A549 (cell line): ENCODE measurements around the gene IGF2R. TPM values are rescaled to one million over a fixed set of nuclear protein-coding genes. Genes with fewer than 3 reads are reported as not detected.

Experiments used
- ATAC-seq, 2 experiments: fragments of 200-7000 bp in 1 of 2; fragments of >200 bp in 1 of 2; cut with Nextera tagmentation in 1 of 2; cut with Tn5 transposase in 1 of 2; 3 replicates each; pipeline versions ENCODE4 v1.8.0 to v1.9.1; 2018 to 2020; ENCODE audit warnings: mild to moderate bottlenecking in 1 of 2, moderate library complexity in 1 of 2
- CTCF ChIA-PET: fragments of 300-600 bp; sonication (Branson Sonifier 250); formaldehyde crosslinking; extraction: SDS; loops from one replicate; lab custom pipeline; 2021; ENCODE audit warnings: antibody characterized with exemption, inconsistent platforms; lab: Yijun Ruan, JAX
- POLR2A ChIA-PET: fragments of 350-600 bp; formaldehyde crosslinking; extraction: SDS; loops from one replicate; lab custom pipeline; 2021; ENCODE audit warnings: antibody characterized with exemption, inconsistent platforms; lab: Yijun Ruan, JAX
- DNase-seq, 2 experiments: peaks; one replicate each; pipeline versions ENCODE4 v3.0.0 to v3.0.0-alpha.2; 2011 to 2016; ENCODE audit warnings: low read depth in 1 of 2, low spot score in 1 of 2
- FAIRE-seq: peaks from 2 replicates; lab custom pipeline; 2011; peaks lifted over from hg19 to GRCh38; lab: Jason Lieb, UNC
- H3K27ac ChIP-seq, 2 experiments: fragments of >200 bp; sonication (Bioruptor Twin); formaldehyde crosslinking; 3 replicates each; pipeline ENCODE4 v1.5.1; 2016 to 2017
- H3K4me1 ChIP-seq: fragments of >200 bp; sonication (Bioruptor Twin); formaldehyde crosslinking; 3 replicates; pipeline ENCODE4 v1.6.1; 2016
- H3K4me2 ChIP-seq: fragments of >200 bp; sonication (Bioruptor Twin); formaldehyde crosslinking; 3 replicates; pipeline ENCODE4 v1.6.1; 2016
- H3K4me3 ChIP-seq: fragments of >200 bp; sonication (Bioruptor Twin); formaldehyde crosslinking; 3 replicates; pipeline ENCODE4 v1.5.1; 2016
- H3K9me3 ChIP-seq: fragments of >200 bp; sonication (Bioruptor Twin); formaldehyde crosslinking; 3 replicates; pipeline ENCODE4 v1.6.1; 2016
- BHLHE40 ChIP-seq: IDR thresholded peaks from 2 replicates; pipeline ENCODE4 v1.6.1; 2012; ENCODE audit warnings: low read depth, low read length, inconsistent platforms
- CHD4 ChIP-seq: fragments of 200-600 bp; sonication (generic); IDR thresholded peaks from 2 replicates; pipeline ENCODE4 v1.6.1; 2016; ENCODE audit warnings: antibody characterized with exemption, mild to moderate bottlenecking, borderline replicate concordance
- ESRRA ChIP-seq: fragments of 150-350 bp; IDR thresholded peaks from 2 replicates; pipeline ENCODE4 v1.6.1; 2014; ENCODE audit warnings: mild to moderate bottlenecking, low read length, borderline replicate concordance
- FOSB ChIP-seq: fragments of 250-450 bp; sonication (Bioruptor Pico); IDR thresholded peaks from 2 replicates; pipeline ENCODE4 v1.5.0; 2020; ENCODE audit warnings: mild to moderate bottlenecking, moderate library complexity
- FOSL2 ChIP-seq, 2 experiments: fragments of 450-650 bp in 1 of 2; fragments of >200 bp in 1 of 2; sonication (Bioruptor Twin) in 1 of 2; formaldehyde crosslinking; IDR thresholded peaks; 2 replicates each; pipeline versions ENCODE4 v1.5.0 to v1.6.1; 2016 to 2020; ENCODE audit warnings: mild to moderate bottlenecking in 1 of 2, moderate library complexity in 1 of 2
- FOXS1 ChIP-seq: fragments of 250-450 bp; sonication (Bioruptor Pico); IDR thresholded peaks from 2 replicates; pipeline ENCODE4 v1.5.0; 2020; ENCODE audit warnings: mild to moderate bottlenecking, moderate library complexity
- HDAC2 ChIP-seq: fragments of 200-600 bp; sonication (generic); IDR thresholded peaks from 2 replicates; pipeline ENCODE4 v1.6.1; 2016
- HEYL ChIP-seq: fragments of 250-450 bp; sonication (Bioruptor Pico); IDR thresholded peaks from 2 replicates; pipeline ENCODE4 v1.8.0; 2021; ENCODE audit warnings: mild to moderate bottlenecking, moderate library complexity
- HOXA7 ChIP-seq: fragments of 250-450 bp; sonication (Bioruptor Pico); IDR thresholded peaks from 2 replicates; pipeline ENCODE4 v1.5.0; 2020; ENCODE audit warnings: mild to moderate bottlenecking, moderate library complexity
- KDM1A ChIP-seq: fragments of 200-600 bp; sonication (generic); IDR thresholded peaks from 2 replicates; pipeline ENCODE4 v1.6.1; 2016; ENCODE audit warnings: low read depth, mild to moderate bottlenecking
- NR3C1 ChIP-seq: fragments of >200 bp; sonication (Bioruptor Twin); formaldehyde crosslinking; IDR thresholded peaks from 3 replicates; pipeline ENCODE4 v1.6.1; 2017
- POLR2A ChIP-seq: IDR thresholded peaks from 2 replicates; pipeline ENCODE4 v1.6.1; 2012; ENCODE audit warnings: mild to moderate bottlenecking, low read length
- POLR2AphosphoS2 ChIP-seq: conservative IDR thresholded peaks from 2 replicates; pipeline ENCODE4 v1.6.1; 2012; ENCODE audit warnings: low read length, improper control_type of control experiment, inconsistent platforms
- RARB ChIP-seq: fragments of 250-450 bp; sonication (Bioruptor Pico); IDR thresholded peaks from 2 replicates; pipeline ENCODE4 v1.8.0; 2021; ENCODE audit warnings: mild to moderate bottlenecking, moderate library complexity
- SMC3 ChIP-seq: fragments of >200 bp; sonication (Bioruptor Twin); formaldehyde crosslinking; IDR thresholded peaks from 3 replicates; pipeline ENCODE4 v1.6.1; 2018; ENCODE audit warnings: inconsistent platforms
- SREBF2 ChIP-seq: fragments of 450-650 bp; IDR thresholded peaks from 2 replicates; pipeline ENCODE4 v1.6.1; 2014; ENCODE audit warnings: mild to moderate bottlenecking, moderate library complexity
- TP53 ChIP-seq: fragments of 250-450 bp; sonication (Bioruptor Pico); IDR thresholded peaks from 2 replicates; pipeline ENCODE4 v1.5.0; 2021; ENCODE audit warnings: mild to moderate bottlenecking, moderate library complexity
- ZC3H11A ChIP-seq: fragments of 450-650 bp; IDR thresholded peaks from 2 replicates; pipeline ENCODE4 v1.6.1; 2014; ENCODE audit warnings: antibody characterized with exemption, mild to moderate bottlenecking
- ZNF302 ChIP-seq: fragments of 250-450 bp; sonication (Bioruptor Pico); IDR thresholded peaks from 2 replicates; pipeline ENCODE4 v1.9.0; 2021; ENCODE audit warnings: inconsistent platforms, mild to moderate bottlenecking, moderate library complexity
- ZSCAN20 ChIP-seq: fragments of 250-450 bp; sonication (Bioruptor Pico); IDR thresholded peaks from 2 replicates; pipeline ENCODE4 v1.8.0; 2022; ENCODE audit warnings: mild to moderate bottlenecking, moderate library complexity
- WGBS: methylation state at CpG from one replicate; pipeline ENCODE4 v1.1.6; 2017; ENCODE audit errors: missing lambda C conversion rate; 5-methylcytosine and 5-hydroxymethylcytosine counted together
- polyA plus RNA-seq, 4 experiments: library from polyadenylated mRNA; depleted of rRNA in 3 of 4; stranded (reverse); fragments of >200 nt; fragmentation: RNase III in 1 of 4; extraction: RNeasy Plus Mini Kit Qiagen cat#74134 plus additional on column Dnase treatment in 1 of 4; gene quantifications; 2 replicates in 3 of 4; 3 replicates in 1 of 4; pipeline ENCODE4 v1.2.3, GENCODE V29; 2011 to 2017
- TF ChIP-seq, protein P1 (sequence below): fragments of 200-600 bp; sonication (generic); IDR thresholded peaks from 2 replicates; pipeline ENCODE4 v1.6.1; 2016; ENCODE audit warnings: antibody characterized with exemption, mild to moderate bottlenecking, moderate library complexity
- TF ChIP-seq, protein P2 (sequence below): IDR thresholded peaks from 2 replicates; pipeline ENCODE4 v1.6.1; 2012
- TF ChIP-seq, protein P3 (sequence below): fragments of 250-450 bp; sonication (Bioruptor Pico); IDR thresholded peaks from 2 replicates; pipeline ENCODE4 v1.5.0; 2021; ENCODE audit warnings: mild to moderate bottlenecking, moderate library complexity, borderline replicate concordance
- TF ChIP-seq, protein P4 (sequence below): fragments of >200 bp; sonication (Bioruptor Twin); formaldehyde crosslinking; IDR thresholded peaks from 3 replicates; pipeline ENCODE4 v1.6.1; 2016
- TF ChIP-seq, protein P5 (sequence below): fragments of 450-650 bp; IDR thresholded peaks from 2 replicates; pipeline ENCODE4 v1.6.1; 2014; ENCODE audit warnings: antibody characterized with exemption
- TF ChIP-seq, protein P6 (sequence below): fragments of 250-450 bp; sonication (Bioruptor Pico); IDR thresholded peaks from 2 replicates; pipeline ENCODE4 v1.5.0; 2020; ENCODE audit warnings: low read depth, mild to moderate bottlenecking, moderate library complexity

Gene IGF2R
- polyA plus RNA-seq, 2 of the 4 experiments (the other 2 are of a cell fraction): 17.6 to 24.9 TPM

DNA sequence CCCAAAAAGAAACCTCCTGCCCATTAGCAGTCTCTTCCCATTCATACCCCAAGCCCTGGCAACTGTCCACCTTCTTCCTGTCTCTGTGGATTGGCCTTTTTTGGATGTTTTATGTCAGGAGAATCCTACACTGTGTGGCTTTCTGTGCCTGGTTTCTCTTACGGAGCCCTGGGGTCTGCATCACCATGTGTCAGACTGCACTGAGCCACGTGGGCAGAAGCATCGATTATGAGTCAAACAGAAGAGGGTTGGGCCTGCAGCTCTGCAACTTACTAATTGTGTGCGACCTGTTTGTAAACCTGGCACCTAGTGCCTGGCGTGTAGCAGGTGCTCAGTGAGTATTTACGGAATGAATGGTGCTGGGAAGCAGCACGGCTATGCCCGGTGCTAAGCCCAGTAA lies 62.6 kb downstream of the IGF2R start:
- 96% methylated on average over 7 of the region's 8 CpGs for WGBS
- ATAC-seq (no peak), FAIRE-seq (no peak), DNase-seq (no peak)
- TF ChIP-seq POLR2AphosphoS2 (no peak), ZNF302 (CRISPR knock-in tag) (no peak), RARB (CRISPR knock-in tag) (no peak), FOSB (no peak), FOSL2 (IDR thresholded peaks at IDR 0.05) (no peak), FOSL2 (CRISPR knock-in tag; IDR thresholded peaks at IDR 0.05) (no peak), KDM1A (no peak), ZC3H11A (no peak), HEYL (no peak), SREBF2 (no peak), CHD4 (no peak), NR3C1 (no peak), SMC3 (no peak), ZSCAN20 (CRISPR knock-in tag) (no peak)
- TF ChIP-seq, protein P1, sequence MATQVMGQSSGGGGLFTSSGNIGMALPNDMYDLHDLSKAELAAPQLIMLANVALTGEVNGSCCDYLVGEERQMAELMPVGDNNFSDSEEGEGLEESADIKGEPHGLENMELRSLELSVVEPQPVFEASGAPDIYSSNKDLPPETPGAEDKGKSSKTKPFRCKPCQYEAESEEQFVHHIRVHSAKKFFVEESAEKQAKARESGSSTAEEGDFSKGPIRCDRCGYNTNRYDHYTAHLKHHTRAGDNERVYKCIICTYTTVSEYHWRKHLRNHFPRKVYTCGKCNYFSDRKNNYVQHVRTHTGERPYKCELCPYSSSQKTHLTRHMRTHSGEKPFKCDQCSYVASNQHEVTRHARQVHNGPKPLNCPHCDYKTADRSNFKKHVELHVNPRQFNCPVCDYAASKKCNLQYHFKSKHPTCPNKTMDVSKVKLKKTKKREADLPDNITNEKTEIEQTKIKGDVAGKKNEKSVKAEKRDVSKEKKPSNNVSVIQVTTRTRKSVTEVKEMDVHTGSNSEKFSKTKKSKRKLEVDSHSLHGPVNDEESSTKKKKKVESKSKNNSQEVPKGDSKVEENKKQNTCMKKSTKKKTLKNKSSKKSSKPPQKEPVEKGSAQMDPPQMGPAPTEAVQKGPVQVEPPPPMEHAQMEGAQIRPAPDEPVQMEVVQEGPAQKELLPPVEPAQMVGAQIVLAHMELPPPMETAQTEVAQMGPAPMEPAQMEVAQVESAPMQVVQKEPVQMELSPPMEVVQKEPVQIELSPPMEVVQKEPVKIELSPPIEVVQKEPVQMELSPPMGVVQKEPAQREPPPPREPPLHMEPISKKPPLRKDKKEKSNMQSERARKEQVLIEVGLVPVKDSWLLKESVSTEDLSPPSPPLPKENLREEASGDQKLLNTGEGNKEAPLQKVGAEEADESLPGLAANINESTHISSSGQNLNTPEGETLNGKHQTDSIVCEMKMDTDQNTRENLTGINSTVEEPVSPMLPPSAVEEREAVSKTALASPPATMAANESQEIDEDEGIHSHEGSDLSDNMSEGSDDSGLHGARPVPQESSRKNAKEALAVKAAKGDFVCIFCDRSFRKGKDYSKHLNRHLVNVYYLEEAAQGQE: no peak
- TF ChIP-seq, protein P2, sequence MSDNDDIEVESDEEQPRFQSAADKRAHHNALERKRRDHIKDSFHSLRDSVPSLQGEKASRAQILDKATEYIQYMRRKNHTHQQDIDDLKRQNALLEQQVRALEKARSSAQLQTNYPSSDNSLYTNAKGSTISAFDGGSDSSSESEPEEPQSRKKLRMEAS: no peak
- TF ChIP-seq, protein P3, sequence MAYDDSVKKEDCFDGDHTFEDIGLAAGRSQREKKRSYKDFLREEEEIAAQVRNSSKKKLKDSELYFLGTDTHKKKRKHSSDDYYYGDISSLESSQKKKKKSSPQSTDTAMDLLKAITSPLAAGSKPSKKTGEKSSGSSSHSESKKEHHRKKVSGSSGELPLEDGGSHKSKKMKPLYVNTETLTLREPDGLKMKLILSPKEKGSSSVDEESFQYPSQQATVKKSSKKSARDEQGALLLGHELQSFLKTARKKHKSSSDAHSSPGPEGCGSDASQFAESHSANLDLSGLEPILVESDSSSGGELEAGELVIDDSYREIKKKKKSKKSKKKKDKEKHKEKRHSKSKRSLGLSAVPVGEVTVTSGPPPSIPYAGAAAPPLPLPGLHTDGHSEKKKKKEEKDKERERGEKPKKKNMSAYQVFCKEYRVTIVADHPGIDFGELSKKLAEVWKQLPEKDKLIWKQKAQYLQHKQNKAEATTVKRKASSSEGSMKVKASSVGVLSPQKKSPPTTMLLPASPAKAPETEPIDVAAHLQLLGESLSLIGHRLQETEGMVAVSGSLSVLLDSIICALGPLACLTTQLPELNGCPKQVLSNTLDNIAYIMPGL: no peak
- TF ChIP-seq, protein P4, sequence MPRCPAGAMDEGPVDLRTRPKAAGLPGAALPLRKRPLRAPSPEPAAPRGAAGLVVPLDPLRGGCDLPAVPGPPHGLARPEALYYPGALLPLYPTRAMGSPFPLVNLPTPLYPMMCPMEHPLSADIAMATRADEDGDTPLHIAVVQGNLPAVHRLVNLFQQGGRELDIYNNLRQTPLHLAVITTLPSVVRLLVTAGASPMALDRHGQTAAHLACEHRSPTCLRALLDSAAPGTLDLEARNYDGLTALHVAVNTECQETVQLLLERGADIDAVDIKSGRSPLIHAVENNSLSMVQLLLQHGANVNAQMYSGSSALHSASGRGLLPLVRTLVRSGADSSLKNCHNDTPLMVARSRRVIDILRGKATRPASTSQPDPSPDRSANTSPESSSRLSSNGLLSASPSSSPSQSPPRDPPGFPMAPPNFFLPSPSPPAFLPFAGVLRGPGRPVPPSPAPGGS: no peak
- Histone ChIP-seq H3K9me3 (no peaks in the 10 kb centered on the region), H3K4me2 (no peak overlapping the region), H3K4me3 (no peak overlapping the region), H3K27ac (no peak overlapping the region), H3K4me1 (no peaks in the 10 kb centered on the region)
- ChIA-PET POLR2A (no interaction called here), CTCF (no interaction called here)

DNA sequence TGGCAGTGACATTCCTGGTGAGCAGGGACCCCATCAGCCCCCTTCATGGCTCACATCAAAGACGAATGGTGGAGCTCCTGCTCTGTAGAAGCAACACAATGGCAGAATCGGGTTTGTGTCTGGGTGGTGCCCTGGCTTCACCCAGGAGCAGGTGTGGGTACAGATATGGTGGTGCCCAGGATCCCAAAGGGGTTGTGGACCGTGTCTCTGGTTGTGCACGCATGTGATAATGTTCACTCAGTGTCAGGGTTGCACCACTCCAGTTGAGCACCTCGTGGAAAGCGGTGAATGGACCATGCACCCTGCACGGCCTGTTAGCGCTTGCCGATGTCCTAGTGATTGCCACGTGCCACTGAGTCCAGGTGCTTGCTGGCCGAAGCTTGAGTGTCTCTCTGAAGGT lies 63.0 kb downstream of the IGF2R start:
- Histone ChIP-seq H3K4me2 (no peak overlapping the region), H3K4me1 (no peaks in the 10 kb centered on the region), H3K4me3 (no peak overlapping the region), H3K9me3 (no peaks in the 10 kb centered on the region), H3K27ac (no peak overlapping the region)
- FAIRE-seq: no peak
- no peak for DNase-seq
- no peak for ATAC-seq
- WGBS: 92% methylated on average over 8 of the region's 11 CpGs
- ChIA-PET CTCF (no interaction called here), POLR2A (no interaction called here)
- TF ChIP-seq, protein P5, sequence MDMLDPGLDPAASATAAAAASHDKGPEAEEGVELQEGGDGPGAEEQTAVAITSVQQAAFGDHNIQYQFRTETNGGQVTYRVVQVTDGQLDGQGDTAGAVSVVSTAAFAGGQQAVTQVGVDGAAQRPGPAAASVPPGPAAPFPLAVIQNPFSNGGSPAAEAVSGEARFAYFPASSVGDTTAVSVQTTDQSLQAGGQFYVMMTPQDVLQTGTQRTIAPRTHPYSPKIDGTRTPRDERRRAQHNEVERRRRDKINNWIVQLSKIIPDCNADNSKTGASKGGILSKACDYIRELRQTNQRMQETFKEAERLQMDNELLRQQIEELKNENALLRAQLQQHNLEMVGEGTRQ: no peak
- TF ChIP-seq, protein P6, sequence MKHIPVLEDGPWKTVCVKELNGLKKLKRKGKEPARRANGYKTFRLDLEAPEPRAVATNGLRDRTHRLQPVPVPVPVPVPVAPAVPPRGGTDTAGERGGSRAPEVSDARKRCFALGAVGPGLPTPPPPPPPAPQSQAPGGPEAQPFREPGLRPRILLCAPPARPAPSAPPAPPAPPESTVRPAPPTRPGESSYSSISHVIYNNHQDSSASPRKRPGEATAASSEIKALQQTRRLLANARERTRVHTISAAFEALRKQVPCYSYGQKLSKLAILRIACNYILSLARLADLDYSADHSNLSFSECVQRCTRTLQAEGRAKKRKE (CRISPR knock-in tag): no peak
- TF ChIP-seq HDAC2 (no peak), HOXA7 (CRISPR knock-in tag) (no peak), SMC3 (no peak), KDM1A (no peak), ZNF302 (CRISPR knock-in tag) (no peak), CHD4 (no peak), ESRRA (no peak), FOSB (no peak), POLR2A (no peak), BHLHE40 (no peak), FOXS1 (CRISPR knock-in tag) (no peak), FOSL2 (IDR thresholded peaks at IDR 0.05) (no peak), FOSL2 (CRISPR knock-in tag; IDR thresholded peaks at IDR 0.05) (no peak), TP53 (no peak)
- TF ChIP-seq, protein P4: no peak
- TF ChIP-seq, protein P2: no peak
